Measurements from ENCODE around the gene ZPR1.

GRCh38 chr11:116790167-116791001 is 2.6 kb upstream of the ZPR1 start:
- TF ChIP-seq CTCF (IDR thresholded peaks at IDR 0.05) (no peak), EP300 (IDR thresholded peaks at IDR 0.05) (no peak)
